ENCODE results near the gene ZNF385D.

GRCh38 chr3:21551019-21551418, 200.0 kb downstream of the ZNF385D start:
- TF ChIP-seq SUZ12 (IDR thresholded peaks at IDR 0.05) (no peak), CTBP1 (IDR thresholded peaks at IDR 0.05; ENCODE audit: borderline replicate concordance) (no peak), NFRKB (IDR thresholded peaks at IDR 0.05) (no peak)
